Left cardiac atrium (tissue), 4 donors: Measurements from ENCODE around the gene GANC. TPM values are rescaled to one million over a fixed set of nuclear protein-coding genes. Genes with fewer than 3 reads are reported as not detected.

ENCODE experiments used
- ATAC-seq, 2 donors: fragments of 200-7000 bp; cut with Tn5 transposase; one replicate each; pipeline ENCODE4 v1.9.1; 2020; ENCODE audit warnings: mild to moderate bottlenecking in 2 of 2, moderate library complexity in 2 of 2
- DNase-seq: peaks from one replicate; pipeline ENCODE4 v3.0.0-alpha.2; 2020
- intact Hi-C, 2 donors: fragments of 100-400 bp; cut with DNase I; formaldehyde crosslinking; loops; one replicate each; pipeline versions ENCODE4 v1.14.1 to v1.15.1; 2022 to 2023
- total RNA-seq, 2 donors: library from RNA; stranded (reverse); fragmentation: NEBNext Ultra II Directional; extraction: Animal tissue kit (Norgen Biotek cat#: 25700); gene quantifications; one replicate each; pipeline ENCODE4 v1.2.1, GENCODE V29; 2021
- donor health status: DM: no; HTN: yes; CAD: no.
- donor health status: DM: no; HTN: yes; CAD: no; lungs with severe emphysema.
- donor health status: DM: yes; HTN: yes; CAD: no.
- donor health status: Dilated cardiomyopathy.

The GANC gene
- total RNA-seq, 2 donors from 2014 or later = 15.2 to 18.0 TPM

- intact Hi-C loops = no loop called here
- ATAC-seq (peak; percentile 40 to 50), DNase-seq (no peak)
Observed at GRCh38 chr15:42367041-42367440, 94.0 kb downstream of the GANC start.

GRCh38 chr15:42368096-42368495 lies 95.1 kb downstream of the GANC start:
- intact Hi-C loops = no loop called here
- ATAC-seq (no peak), DNase-seq (no peak)

- ATAC-seq = no peak
- intact Hi-C loops = no loop called here
Observed at GRCh38 chr15:42371096-42371495, 98.1 kb downstream of the GANC start.

GRCh38 chr15:42373274-42373673 lies 100.3 kb downstream of the GANC start:
- intact Hi-C loops = no loop called here
- DNase-seq (peak; percentile 64), ATAC-seq (peak; percentile 49 to 73)

More at GRCh38 chr15:42371096-42371495, 98.1 kb downstream of the GANC start:
- DNase-seq = no peak

- intact Hi-C loops = no loop called here
- ATAC-seq (peak in 1 of 2 donors; percentile 50), DNase-seq (no peak)
Observed at GRCh38 chr15:42373936-42374335, 100.9 kb downstream of the GANC start.

- DNase-seq = no peak
- intact Hi-C loops = no loop called here
Observed at GRCh38 chr15:42374810-42375209, 101.8 kb downstream of the GANC start.

GRCh38 chr15:42375252-42375651 lies 102.3 kb downstream of the GANC start:
- ATAC-seq = no peak
- intact Hi-C loops = no loop called here
- no peak for DNase-seq

More at GRCh38 chr15:42374810-42375209, 101.8 kb downstream of the GANC start:
- ATAC-seq = no peak

- ATAC-seq = no peak
- DNase-seq = no peak
- intact Hi-C loops = no loop called here
Observed at GRCh38 chr15:42375941-42376340, 102.9 kb downstream of the GANC start.

- no peak for DNase-seq
- no peak for ATAC-seq
- intact Hi-C loops = no loop called here
Observed at GRCh38 chr15:42378011-42378410, 105.0 kb downstream of the GANC start.

GRCh38 chr15:42384597-42384996 lies 111.6 kb downstream of the GANC start:
- no peak for DNase-seq
- ATAC-seq = no peak
- intact Hi-C loops = no loop called here

GRCh38 chr15:42385206-42385979 lies 112.4 kb downstream of the GANC start:
- DNase-seq = no peak
- ATAC-seq = peak in 1 of 2 donors; percentile 55
- intact Hi-C loops = no loop called here

- DNase-seq (no peak), ATAC-seq (no peak)
- intact Hi-C loops = no loop called here
Observed at GRCh38 chr15:42385980-42386700, 113.1 kb downstream of the GANC start.

- no peak for ATAC-seq
- DNase-seq = no peak
- intact Hi-C loops = no loop called here
Observed at GRCh38 chr15:42387603-42388002, 114.6 kb downstream of the GANC start.

GRCh38 chr15:42392309-42393024 lies 119.5 kb downstream of the GANC start:
- DNase-seq (no peak), ATAC-seq (no peak)
- intact Hi-C loops = no loop called here

- ATAC-seq (no peak), DNase-seq (no peak)
- intact Hi-C loops = no loop called here
Observed at GRCh38 chr15:42394106-42394505, 121.1 kb downstream of the GANC start.

GRCh38 chr15:42395838-42396237 lies 122.8 kb downstream of the GANC start:
- DNase-seq (no peak), ATAC-seq (no peak)
- intact Hi-C loops = no loop called here

GRCh38 chr15:42401544-42402454 lies 128.8 kb downstream of the GANC start:
- no peak for DNase-seq
- intact Hi-C loops = no loop called here
- ATAC-seq = no peak

GRCh38 chr15:42402455-42403205 lies 129.6 kb downstream of the GANC start:
- ATAC-seq (no peak), DNase-seq (no peak)
- intact Hi-C loops = no loop called here
